ENCODE results near the gene CELF3. TPM values are rescaled to one million over a fixed set of nuclear protein-coding genes. Genes with fewer than 3 reads are reported as not detected.

Gene CELF3
- total and polyA plus RNA-seq, 9 of the 15 experiments (the other 6 are each of a cell fraction or from before 2014, with no cell fraction given), result not detected

DNA sequence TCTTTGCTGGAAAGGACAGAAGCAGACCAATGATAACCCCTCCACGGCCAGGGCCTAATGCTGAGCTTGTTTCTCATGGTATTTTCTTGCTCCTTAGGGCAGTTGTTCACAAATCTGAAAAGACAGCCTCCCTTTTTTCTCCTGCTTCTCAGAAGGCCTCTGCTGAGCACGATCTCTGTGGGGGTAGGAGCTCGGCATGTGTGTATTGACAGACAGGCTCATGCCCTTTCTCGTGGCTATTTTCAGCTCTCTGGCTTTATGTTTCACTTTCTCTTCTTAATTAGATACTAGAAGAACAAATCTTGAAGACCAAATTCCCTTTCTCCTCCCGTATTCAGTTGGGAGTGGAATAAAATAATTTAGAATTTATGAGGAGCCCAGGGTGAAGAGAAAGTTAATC, 4.0 kb upstream of the CELF3 start:
- Histone ChIP-seq H3K27me3 (ENCODE audit: control insufficient read depth in 2 of 2, insufficient read depth in 2 of 2, low read length in 2 of 2) (peaks cover 21 to 33% of the 10 kb centered on the region in 2 experiments), H3K4me2 (ENCODE audit: insufficient read depth, low read length) (no peak overlapping the region), H3K4me3 (no peak overlapping the region), H3K9me3 (replicated peaks; ENCODE audit: control insufficient read depth, insufficient read depth, low read depth, low read length) (no peaks in the 10 kb centered on the region), H3K9ac (ENCODE audit: insufficient read depth in 1 of 2, low read depth in 2 of 2, low read length in 2 of 2) (no peak overlapping the region), H4K20me1 (replicated peaks; ENCODE audit: control insufficient read depth, insufficient read depth, low read length) (peaks cover 12% of the 10 kb centered on the region), H3K9me1 (ENCODE audit: control insufficient read depth, insufficient read depth, low read length) (no peaks in the 10 kb centered on the region), H3K79me2 (ENCODE audit: control insufficient read depth, insufficient read depth, low read length) (no peaks in the 10 kb centered on the region), H3K36me3 (ENCODE audit: control insufficient read depth, insufficient read depth, low read length) (no peaks in the 10 kb centered on the region), H2AFZ (ENCODE audit: low read depth, low read length) (no peak overlapping the region), H3K4me1 (replicated peaks in 1 of 2; ENCODE audit: control insufficient read depth in 2 of 2, insufficient read depth in 2 of 2, low read length in 2 of 2) (peaks cover 10 to 14% of the 10 kb centered on the region in 2 experiments), H3K27ac (ENCODE audit: extremely low read depth, low read depth, low read length) (no peak overlapping the region)
- ATAC-seq, result no peak
- ChIA-PET CTCF (ENCODE audit: low intra/inter-chr PET ratio) (no interaction called here), POLR2A (interaction anchor here (0.9 to 1.4 kb wide), 2 partner anchors 116 to 183 kb away, joined by 3 to 4 read pairs; no protein-coding TSS in a partner anchor)
- in situ Hi-C loops (cut with MboI), result no loop called here
- no peak for DNase-seq (ENCODE audit: extremely low read depth in 1 of 4, low spot score in 3 of 4)
- intact Hi-C loops (cut with micrococcal nuclease), result no loop called here
- FAIRE-seq, result no peak
- WGBS (ENCODE audit: insufficient coverage, low coverage, missing lambda C conversion rate), result 5% methylated on average over 5 of the region's 5 CpGs
- BruUV-seq (replicated peaks), result no TSS peak
- TF ChIP-seq TFAM (CRISPR knock-in tag; conservative IDR thresholded peaks at IDR 0.05), result no peak
- TF ChIP-seq, protein P1, sequence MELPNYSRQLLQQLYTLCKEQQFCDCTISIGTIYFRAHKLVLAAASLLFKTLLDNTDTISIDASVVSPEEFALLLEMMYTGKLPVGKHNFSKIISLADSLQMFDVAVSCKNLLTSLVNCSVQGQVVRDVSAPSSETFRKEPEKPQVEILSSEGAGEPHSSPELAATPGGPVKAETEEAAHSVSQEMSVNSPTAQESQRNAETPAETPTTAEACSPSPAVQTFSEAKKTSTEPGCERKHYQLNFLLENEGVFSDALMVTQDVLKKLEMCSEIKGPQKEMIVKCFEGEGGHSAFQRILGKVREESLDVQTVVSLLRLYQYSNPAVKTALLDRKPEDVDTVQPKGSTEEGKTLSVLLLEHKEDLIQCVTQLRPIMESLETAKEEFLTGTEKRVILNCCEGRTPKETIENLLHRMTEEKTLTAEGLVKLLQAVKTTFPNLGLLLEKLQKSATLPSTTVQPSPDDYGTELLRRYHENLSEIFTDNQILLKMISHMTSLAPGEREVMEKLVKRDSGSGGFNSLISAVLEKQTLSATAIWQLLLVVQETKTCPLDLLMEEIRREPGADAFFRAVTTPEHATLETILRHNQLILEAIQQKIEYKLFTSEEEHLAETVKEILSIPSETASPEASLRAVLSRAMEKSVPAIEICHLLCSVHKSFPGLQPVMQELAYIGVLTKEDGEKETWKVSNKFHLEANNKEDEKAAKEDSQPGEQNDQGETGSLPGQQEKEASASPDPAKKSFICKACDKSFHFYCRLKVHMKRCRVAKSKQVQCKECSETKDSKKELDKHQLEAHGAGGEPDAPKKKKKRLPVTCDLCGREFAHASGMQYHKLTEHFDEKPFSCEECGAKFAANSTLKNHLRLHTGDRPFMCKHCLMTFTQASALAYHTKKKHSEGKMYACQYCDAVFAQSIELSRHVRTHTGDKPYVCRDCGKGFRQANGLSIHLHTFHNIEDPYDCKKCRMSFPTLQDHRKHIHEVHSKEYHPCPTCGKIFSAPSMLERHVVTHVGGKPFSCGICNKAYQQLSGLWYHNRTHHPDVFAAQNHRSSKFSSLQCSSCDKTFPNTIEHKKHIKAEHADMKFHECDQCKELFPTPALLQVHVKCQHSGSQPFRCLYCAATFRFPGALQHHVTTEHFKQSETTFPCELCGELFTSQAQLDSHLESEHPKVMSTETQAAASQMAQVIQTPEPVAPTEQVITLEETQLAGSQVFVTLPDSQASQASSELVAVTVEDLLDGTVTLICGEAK (IDR thresholded peaks at IDR 0.05), result no peak
- TF ChIP-seq, protein P1 (CRISPR knock-in tag; IDR thresholded peaks at IDR 0.05), result no peak
- TF ChIP-seq, protein P2, sequence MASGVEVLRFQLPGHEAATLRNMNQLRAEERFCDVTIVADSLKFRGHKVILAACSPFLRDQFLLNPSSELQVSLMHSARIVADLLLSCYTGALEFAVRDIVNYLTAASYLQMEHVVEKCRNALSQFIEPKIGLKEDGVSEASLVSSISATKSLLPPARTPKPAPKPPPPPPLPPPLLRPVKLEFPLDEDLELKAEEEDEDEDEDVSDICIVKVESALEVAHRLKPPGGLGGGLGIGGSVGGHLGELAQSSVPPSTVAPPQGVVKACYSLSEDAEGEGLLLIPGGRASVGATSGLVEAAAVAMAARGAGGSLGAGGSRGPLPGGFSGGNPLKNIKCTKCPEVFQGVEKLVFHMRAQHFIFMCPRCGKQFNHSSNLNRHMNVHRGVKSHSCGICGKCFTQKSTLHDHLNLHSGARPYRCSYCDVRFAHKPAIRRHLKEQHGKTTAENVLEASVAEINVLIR (CRISPR knock-in tag; IDR thresholded peaks at IDR 0.05), result no peak
- TF ChIP-seq SPI1 (IDR thresholded peaks at IDR 0.05; ENCODE audit: borderline replicate concordance, low read depth, low read length), result no peak
- TF ChIP-seq CCAR2 (IDR thresholded peaks at IDR 0.05; ENCODE audit: low read depth, low read length), result no peak
- no peak for TF ChIP-seq TCFL5 (CRISPR knock-in tag; conservative IDR thresholded peaks at IDR 0.05)
- TF ChIP-seq BMI1 (IDR thresholded peaks at IDR 0.05; ENCODE audit: low read length), result no peak
- TF ChIP-seq PHF21A (IDR thresholded peaks at IDR 0.05; ENCODE audit: borderline replicate concordance, low read depth), result no peak
- no peak for TF ChIP-seq ZNF274 (IDR thresholded peaks at IDR 0.05; ENCODE audit: borderline replicate concordance, low read depth, low read length)
- no peak for TF ChIP-seq U2AF2 (optimal IDR thresholded peaks at IDR 0.05; ENCODE audit: low read depth, low read length)
- TF ChIP-seq PHB (CRISPR knock-in tag; IDR thresholded peaks at IDR 0.05), result no peak
- TF ChIP-seq, protein P3, sequence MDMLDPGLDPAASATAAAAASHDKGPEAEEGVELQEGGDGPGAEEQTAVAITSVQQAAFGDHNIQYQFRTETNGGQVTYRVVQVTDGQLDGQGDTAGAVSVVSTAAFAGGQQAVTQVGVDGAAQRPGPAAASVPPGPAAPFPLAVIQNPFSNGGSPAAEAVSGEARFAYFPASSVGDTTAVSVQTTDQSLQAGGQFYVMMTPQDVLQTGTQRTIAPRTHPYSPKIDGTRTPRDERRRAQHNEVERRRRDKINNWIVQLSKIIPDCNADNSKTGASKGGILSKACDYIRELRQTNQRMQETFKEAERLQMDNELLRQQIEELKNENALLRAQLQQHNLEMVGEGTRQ (CRISPR knock-in tag; IDR thresholded peaks at IDR 0.05), result no peak
- no peak for TF ChIP-seq SMAD3 (CRISPR knock-in tag; conservative IDR thresholded peaks at IDR 0.05)
